ENCODE results near the gene TEX22.

TEX22 gene

GRCh38 chr14:105426416-105427130 is 28.2 kb downstream of the TEX22 start:
- no peak overlapping the region for H3K4me3 ChIP-seq (ENCODE audit: low read depth, low read length)
- peaks cover 2% of the 10 kb centered on the region for H3K36me3 ChIP-seq (replicated peaks)
- in situ Hi-C loops (cut with HindIII; ENCODE audit: low pct_ligation_motif_present, low sequenced_read_pairs) = no loop called here
- no peaks in the 10 kb centered on the region for H3K27me3 ChIP-seq (replicated peaks)
- TF ChIP-seq CTCF (IDR thresholded peaks at IDR 0.05; ENCODE audit: low read depth, low read length, missing control alignments) = no peak
- DNase-seq = no peak
- H3K27ac ChIP-seq = no peak overlapping the region

- DNase-seq = no peak
- no peak for TF ChIP-seq CTCF (IDR thresholded peaks at IDR 0.05; ENCODE audit: low read depth, low read length, missing control alignments)
- Histone ChIP-seq H3K36me3 (replicated peaks) (peaks cover 2% of the 10 kb centered on the region), H3K27me3 (replicated peaks) (no peaks in the 10 kb centered on the region), H3K4me3 (ENCODE audit: low read depth, low read length) (no peak overlapping the region), H3K27ac (no peak overlapping the region)
- in situ Hi-C loops (cut with HindIII; ENCODE audit: low pct_ligation_motif_present, low sequenced_read_pairs) = no loop called here
These were observed 29.1 kb downstream of the TEX22 start for GRCh38 chr14:105427412-105427811.

GRCh38 chr14:105427936-105428485 is 29.7 kb downstream of the TEX22 start:
- Histone ChIP-seq H3K4me3 (ENCODE audit: low read depth, low read length) (no peak overlapping the region), H3K36me3 (replicated peaks) (peaks cover 2% of the 10 kb centered on the region), H3K27ac (no peak overlapping the region), H3K27me3 (replicated peaks) (no peaks in the 10 kb centered on the region)
- DNase-seq = no peak
- TF ChIP-seq CTCF (IDR thresholded peaks at IDR 0.05; ENCODE audit: low read depth, low read length, missing control alignments) = no peak
- in situ Hi-C loops (cut with HindIII; ENCODE audit: low pct_ligation_motif_present, low sequenced_read_pairs) = no loop called here

- peaks cover 2% of the 10 kb centered on the region for H3K36me3 ChIP-seq (replicated peaks)
- H3K27me3 ChIP-seq (replicated peaks) = no peaks in the 10 kb centered on the region
- no peak for TF ChIP-seq CTCF (IDR thresholded peaks at IDR 0.05; ENCODE audit: low read depth, low read length, missing control alignments)
- in situ Hi-C loops (cut with HindIII; ENCODE audit: low pct_ligation_motif_present, low sequenced_read_pairs) = no loop called here
- no peak for DNase-seq
- H3K27ac ChIP-seq = no peak overlapping the region
- H3K4me3 ChIP-seq (ENCODE audit: low read depth, low read length) = no peak overlapping the region
These were observed 31.7 kb downstream of the TEX22 start for GRCh38 chr14:105430042-105430441.

- in situ Hi-C loops (cut with HindIII; ENCODE audit: low pct_ligation_motif_present, low sequenced_read_pairs) = no loop called here
- no peak overlapping the region for H3K4me3 ChIP-seq (ENCODE audit: low read depth, low read length)
- peak; percentile 76 for DNase-seq
- peak overlapping the region; percentile 66 for H3K27ac ChIP-seq
- no peaks in the 10 kb centered on the region for H3K27me3 ChIP-seq (replicated peaks)
- peaks cover 2% of the 10 kb centered on the region for H3K36me3 ChIP-seq (replicated peaks)
- no peak for TF ChIP-seq CTCF (IDR thresholded peaks at IDR 0.05; ENCODE audit: low read depth, low read length, missing control alignments)
These were observed 32.2 kb downstream of the TEX22 start for GRCh38 chr14:105430565-105430964.

Data from brain microvascular endothelial cell (primary cell).